GM19025 (cell line): ENCODE results near the gene VASH2.
"Not testable (repeated sequence)": the region's sequence is repeated elsewhere in the genome, so short reads cannot be mapped to it uniquely, and the experiment has no call there.

Experiments
- ATAC-seq: cut with Tn5 transposase; IDR thresholded peaks from one replicate; pipeline ENCODE4 v1.9.1; 2021; ENCODE audit warnings: mild to moderate bottlenecking, low read depth, moderate library complexity; ENCODE audit not compliant: unreplicated experiment

Gene VASH2

GRCh38 chr1:213017447-213018273 is 67.3 kb downstream of the VASH2 start:
- ATAC-seq: no peak

GRCh38 chr1:213019450-213019849 is 69.1 kb downstream of the VASH2 start:
- ATAC-seq: no peak

GRCh38 chr1:213020016-213020415 is 69.7 kb downstream of the VASH2 start:
- ATAC-seq: no peak

DNA sequence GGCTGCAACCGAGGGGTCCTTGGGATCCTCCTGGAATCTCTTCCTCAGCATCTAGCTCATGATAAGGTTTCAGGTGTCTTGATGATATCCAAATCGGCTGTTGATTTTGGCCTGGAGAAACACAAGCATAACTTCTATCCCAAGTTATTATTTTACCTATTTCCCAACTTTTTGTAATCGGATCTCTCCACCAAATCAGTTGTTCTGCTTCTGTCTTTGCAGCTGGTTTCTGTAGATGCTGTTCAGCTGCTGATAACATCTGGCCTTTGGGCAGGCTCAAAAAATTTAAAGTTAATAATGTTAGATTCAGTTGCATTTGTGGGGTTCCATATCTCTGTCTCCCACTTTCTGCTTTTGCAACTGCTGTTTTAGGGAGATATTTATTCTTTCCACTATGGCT is 76.7 kb downstream of the VASH2 start:
- not testable (repeated sequence) for ATAC-seq

- ATAC-seq: no peak
These were observed 82.3 kb downstream of the VASH2 start for GRCh38 chr1:213032651-213033050.

GRCh38 chr1:213034713-213035112 is 84.4 kb downstream of the VASH2 start:
- ATAC-seq: no peak

- ATAC-seq: no peak
These were observed 85.2 kb downstream of the VASH2 start for GRCh38 chr1:213035573-213035972.
